ENCODE results near the gene CDA. TPM values are rescaled to one million over a fixed set of nuclear protein-coding genes. Genes with fewer than 3 reads are reported as not detected.

Gene CDA
- total and polyA plus RNA-seq, 2 donors (not counting 3 experiments of a cell fraction or from before 2014, with no cell fraction given), result 0.35 to 1.9 TPM

DNA sequence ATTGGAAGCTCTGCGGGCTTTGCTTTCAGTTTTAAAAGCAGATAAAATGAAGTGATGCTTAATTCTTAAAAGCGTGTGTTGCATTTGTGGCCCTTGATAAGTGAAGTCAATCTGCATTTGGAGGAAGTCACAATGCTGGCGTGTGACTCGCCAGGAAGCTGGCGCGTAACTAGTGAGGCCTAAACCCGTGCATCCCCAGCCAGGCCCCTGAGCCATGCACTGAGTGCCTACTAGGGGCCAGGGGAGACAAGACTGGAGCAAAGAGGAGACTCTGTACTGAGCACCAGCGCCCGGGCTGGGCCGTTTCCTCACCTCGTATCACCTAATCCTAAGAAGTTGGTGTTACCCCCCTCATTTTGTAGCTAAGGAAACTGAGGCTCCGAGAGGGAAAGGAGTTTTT lies 76.8 kb downstream of the CDA start:
- CTCF ChIA-PET, result no interaction called here
- POLR2A ChIA-PET, result interaction anchor here (0.7 kb wide), 1 partner anchor 135 kb away, joined by 3 read pairs; no protein-coding TSS in a partner anchor
- BruUV-seq (replicated peaks), result no TSS peak
- intact Hi-C loops (cut with micrococcal nuclease) (no loop called here), dilution Hi-C loops (cut with MboI; ENCODE audit: extremely low pct_ligation_motif_present, low sequenced_read_pairs) (no loop called here)
- peak overlapping the region; percentile 4 for H3K27ac ChIP-seq (ENCODE audit: insufficient read depth, low read depth, low read length)
- H3K4me1 ChIP-seq (ENCODE audit: control insufficient read depth, extremely low read depth, insufficient read depth, low read length), result peaks cover 9% of the 10 kb centered on the region
- no peaks in the 10 kb centered on the region for H4K20me1 ChIP-seq (replicated peaks; ENCODE audit: control insufficient read depth, extremely low read depth, insufficient read depth, low read length)
- no peak for TF ChIP-seq EZH2 (IDR thresholded peaks at IDR 0.05; ENCODE audit: borderline replicate concordance, low read depth, low read length, severe bottlenecking)
- no peak for TF ChIP-seq MAX (IDR thresholded peaks at IDR 0.05; ENCODE audit: insufficient read depth, insufficient read length)
- no peak for TF ChIP-seq JUN (IDR thresholded peaks at IDR 0.05; ENCODE audit: borderline replicate concordance, insufficient read depth, insufficient read length, low read depth)
- no peak for TF ChIP-seq FOS (IDR thresholded peaks at IDR 0.05; ENCODE audit: borderline replicate concordance, insufficient read depth, low read length)
- no peak for TF ChIP-seq MYC (IDR thresholded peaks at IDR 0.05; ENCODE audit: low read depth, low read length)
- TF ChIP-seq, protein P1, sequence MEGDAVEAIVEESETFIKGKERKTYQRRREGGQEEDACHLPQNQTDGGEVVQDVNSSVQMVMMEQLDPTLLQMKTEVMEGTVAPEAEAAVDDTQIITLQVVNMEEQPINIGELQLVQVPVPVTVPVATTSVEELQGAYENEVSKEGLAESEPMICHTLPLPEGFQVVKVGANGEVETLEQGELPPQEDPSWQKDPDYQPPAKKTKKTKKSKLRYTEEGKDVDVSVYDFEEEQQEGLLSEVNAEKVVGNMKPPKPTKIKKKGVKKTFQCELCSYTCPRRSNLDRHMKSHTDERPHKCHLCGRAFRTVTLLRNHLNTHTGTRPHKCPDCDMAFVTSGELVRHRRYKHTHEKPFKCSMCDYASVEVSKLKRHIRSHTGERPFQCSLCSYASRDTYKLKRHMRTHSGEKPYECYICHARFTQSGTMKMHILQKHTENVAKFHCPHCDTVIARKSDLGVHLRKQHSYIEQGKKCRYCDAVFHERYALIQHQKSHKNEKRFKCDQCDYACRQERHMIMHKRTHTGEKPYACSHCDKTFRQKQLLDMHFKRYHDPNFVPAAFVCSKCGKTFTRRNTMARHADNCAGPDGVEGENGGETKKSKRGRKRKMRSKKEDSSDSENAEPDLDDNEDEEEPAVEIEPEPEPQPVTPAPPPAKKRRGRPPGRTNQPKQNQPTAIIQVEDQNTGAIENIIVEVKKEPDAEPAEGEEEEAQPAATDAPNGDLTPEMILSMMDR (IDR thresholded peaks at IDR 0.05; ENCODE audit: extremely low read depth in 1 of 2, insufficient read depth in 1 of 2, low read depth in 1 of 2, low read length in 2 of 2), result no peak
- no peak overlapping the region for H3K4me3 ChIP-seq (replicated peaks in 1 of 3; ENCODE audit: insufficient read depth in 1 of 3, low read depth in 1 of 3, low read length in 3 of 3)
- FAIRE-seq, result peak; percentile 65
- peak overlapping the region; percentile 80 for H2AFZ ChIP-seq (ENCODE audit: low read depth, low read length)
- no peak overlapping the region for H3K9ac ChIP-seq (replicated peaks; ENCODE audit: extremely low read depth, insufficient read depth, low read length)
- H3K36me3 ChIP-seq (ENCODE audit: control insufficient read depth in 2 of 2, extremely low read depth in 1 of 2, insufficient read depth in 2 of 2, low read length in 2 of 2), result no peaks in the 10 kb centered on the region
- H3K9me3 ChIP-seq (replicated peaks; ENCODE audit: control insufficient read depth, insufficient read depth, low read length), result no peaks in the 10 kb centered on the region
- peaks cover 5% of the 10 kb centered on the region for H3K79me2 ChIP-seq (ENCODE audit: control insufficient read depth, insufficient read depth, low read length)
- DNase-seq (ENCODE audit: low read depth, low spot score), result peak; percentile 40
- no peaks in the 10 kb centered on the region for H3K27me3 ChIP-seq (ENCODE audit: control insufficient read depth in 2 of 2, insufficient read depth in 2 of 2, low read length in 2 of 2)
- no peaks in the 10 kb centered on the region for H3K9me1 ChIP-seq (replicated peaks; ENCODE audit: control insufficient read depth, extremely low read depth, insufficient read depth, low read length)
- no peak overlapping the region for H3K4me2 ChIP-seq (ENCODE audit: insufficient read depth, low read length)
